ENCODE results near the gene ERP29.
"Not testable (repeated sequence)": the region's sequence is repeated elsewhere in the genome, so short reads cannot be mapped to it uniquely, and the experiment has no call there.

Gene ERP29

DNA sequence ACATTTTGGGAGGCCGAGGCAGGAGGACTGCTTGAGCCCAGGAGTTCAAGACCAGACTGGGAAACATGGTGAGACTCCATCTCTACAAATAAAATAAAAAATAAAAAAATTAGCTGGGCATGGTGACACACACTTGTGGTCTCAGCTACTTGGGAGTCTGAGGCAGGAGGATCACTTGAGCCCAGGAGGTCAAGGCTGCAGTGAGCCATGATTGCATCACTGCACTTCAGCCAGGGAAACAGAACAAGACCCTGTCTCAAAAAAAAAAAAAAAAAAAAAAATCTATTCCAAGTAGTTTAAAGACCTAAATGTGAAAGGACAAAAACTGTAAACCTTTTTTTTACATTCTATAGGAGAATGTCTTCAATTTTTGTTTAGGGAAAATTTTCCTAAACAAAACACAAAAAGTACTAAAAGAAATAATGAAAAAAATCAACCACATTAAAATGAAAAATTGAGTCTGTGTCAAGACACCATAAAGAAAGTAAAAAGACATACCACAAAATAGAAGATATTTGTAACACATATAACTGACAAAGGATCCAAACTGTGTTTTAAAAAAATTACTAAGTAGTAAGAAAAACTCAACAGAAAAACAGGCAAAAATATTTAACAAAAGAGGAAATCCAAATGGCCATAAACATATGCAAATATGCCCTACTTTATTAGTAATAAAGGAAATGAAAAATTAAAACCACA, 17.3 kb upstream of the ERP29 start:
- no peak for ATAC-seq (ENCODE audit: low read depth)
- Histone ChIP-seq H3K36me3 (ENCODE audit: low read depth) (no peaks in the 10 kb centered on the region), H3K27me3 (ENCODE audit: insufficient read depth, poor library complexity, severe bottlenecking) (no peaks in the 10 kb centered on the region), H3K4me1 (ENCODE audit: insufficient read depth, poor library complexity, severe bottlenecking) (no peaks in the 10 kb centered on the region), H3K4me3 (ENCODE audit: severe bottlenecking) (no peak overlapping the region), H3K27ac (ENCODE audit: poor library complexity, severe bottlenecking) (no peak overlapping the region), H3K9me3 (ENCODE audit: severe bottlenecking) (no peaks in the 10 kb centered on the region)
- DNase-seq (ENCODE audit: low spot score) = no peak
- TF ChIP-seq, protein P1, sequence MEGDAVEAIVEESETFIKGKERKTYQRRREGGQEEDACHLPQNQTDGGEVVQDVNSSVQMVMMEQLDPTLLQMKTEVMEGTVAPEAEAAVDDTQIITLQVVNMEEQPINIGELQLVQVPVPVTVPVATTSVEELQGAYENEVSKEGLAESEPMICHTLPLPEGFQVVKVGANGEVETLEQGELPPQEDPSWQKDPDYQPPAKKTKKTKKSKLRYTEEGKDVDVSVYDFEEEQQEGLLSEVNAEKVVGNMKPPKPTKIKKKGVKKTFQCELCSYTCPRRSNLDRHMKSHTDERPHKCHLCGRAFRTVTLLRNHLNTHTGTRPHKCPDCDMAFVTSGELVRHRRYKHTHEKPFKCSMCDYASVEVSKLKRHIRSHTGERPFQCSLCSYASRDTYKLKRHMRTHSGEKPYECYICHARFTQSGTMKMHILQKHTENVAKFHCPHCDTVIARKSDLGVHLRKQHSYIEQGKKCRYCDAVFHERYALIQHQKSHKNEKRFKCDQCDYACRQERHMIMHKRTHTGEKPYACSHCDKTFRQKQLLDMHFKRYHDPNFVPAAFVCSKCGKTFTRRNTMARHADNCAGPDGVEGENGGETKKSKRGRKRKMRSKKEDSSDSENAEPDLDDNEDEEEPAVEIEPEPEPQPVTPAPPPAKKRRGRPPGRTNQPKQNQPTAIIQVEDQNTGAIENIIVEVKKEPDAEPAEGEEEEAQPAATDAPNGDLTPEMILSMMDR (IDR thresholded peaks at IDR 0.05; ENCODE audit: poor library complexity, severe bottlenecking) = no peak

DNA sequence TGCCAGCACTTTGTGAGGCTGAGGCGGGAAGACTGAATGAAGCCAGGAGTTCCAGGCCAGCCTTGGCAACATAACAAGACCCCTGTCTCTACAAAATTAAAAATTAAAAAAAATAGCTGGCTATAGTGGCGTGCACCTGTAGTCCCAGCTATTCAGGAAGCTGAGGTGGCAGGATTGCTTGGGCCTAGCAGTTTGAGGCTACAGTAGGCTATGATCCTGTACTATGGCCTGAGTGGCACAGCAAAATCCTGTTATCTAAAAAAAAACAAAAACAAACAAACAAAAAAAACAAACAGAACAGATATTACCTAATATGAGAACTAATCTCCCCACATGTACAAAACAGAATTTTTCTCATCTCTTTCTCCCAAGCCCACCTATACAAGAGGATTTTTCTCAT, 15.9 kb upstream of the ERP29 start:
- ATAC-seq (ENCODE audit: low read depth) (no peak), DNase-seq (ENCODE audit: low spot score) (no peak)
- Histone ChIP-seq H3K9me3 (ENCODE audit: severe bottlenecking) (no peaks in the 10 kb centered on the region), H3K27ac (ENCODE audit: poor library complexity, severe bottlenecking) (no peak overlapping the region), H3K27me3 (ENCODE audit: insufficient read depth, poor library complexity, severe bottlenecking) (no peaks in the 10 kb centered on the region), H3K4me1 (ENCODE audit: insufficient read depth, poor library complexity, severe bottlenecking) (no peaks in the 10 kb centered on the region), H3K36me3 (ENCODE audit: low read depth) (no peaks in the 10 kb centered on the region), H3K4me3 (ENCODE audit: severe bottlenecking) (no peak overlapping the region)
- TF ChIP-seq, protein P1 (IDR thresholded peaks at IDR 0.05; ENCODE audit: poor library complexity, severe bottlenecking) = no peak

DNA sequence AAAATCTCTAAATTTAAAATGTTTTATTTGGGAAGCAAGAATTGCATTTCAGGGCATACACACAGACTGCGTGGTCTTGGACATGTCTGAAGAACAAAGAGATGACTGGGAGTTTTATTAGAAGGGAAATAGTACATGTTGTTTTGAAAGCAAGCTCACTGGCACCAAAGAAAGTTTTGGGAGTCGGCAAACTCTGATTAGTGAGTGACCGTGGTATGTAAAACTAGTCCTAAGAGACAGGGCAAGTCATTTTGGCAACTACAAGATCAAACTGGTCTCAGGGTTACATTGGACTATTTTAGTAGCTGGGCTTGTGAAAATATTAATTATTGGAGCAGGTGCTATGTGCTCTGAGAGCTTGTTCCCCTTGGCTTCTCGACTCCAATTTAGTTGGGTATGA, 15.2 kb upstream of the ERP29 start:
- Histone ChIP-seq H3K4me1 (ENCODE audit: insufficient read depth, poor library complexity, severe bottlenecking) (no peaks in the 10 kb centered on the region), H3K4me3 (ENCODE audit: severe bottlenecking) (no peak overlapping the region), H3K36me3 (ENCODE audit: low read depth) (no peaks in the 10 kb centered on the region), H3K27ac (ENCODE audit: poor library complexity, severe bottlenecking) (no peak overlapping the region), H3K9me3 (ENCODE audit: severe bottlenecking) (no peaks in the 10 kb centered on the region), H3K27me3 (ENCODE audit: insufficient read depth, poor library complexity, severe bottlenecking) (no peaks in the 10 kb centered on the region)
- DNase-seq (ENCODE audit: low spot score) (no peak), ATAC-seq (ENCODE audit: low read depth) (no peak)
- TF ChIP-seq, protein P1 (IDR thresholded peaks at IDR 0.05; ENCODE audit: poor library complexity, severe bottlenecking) = no peak

DNA sequence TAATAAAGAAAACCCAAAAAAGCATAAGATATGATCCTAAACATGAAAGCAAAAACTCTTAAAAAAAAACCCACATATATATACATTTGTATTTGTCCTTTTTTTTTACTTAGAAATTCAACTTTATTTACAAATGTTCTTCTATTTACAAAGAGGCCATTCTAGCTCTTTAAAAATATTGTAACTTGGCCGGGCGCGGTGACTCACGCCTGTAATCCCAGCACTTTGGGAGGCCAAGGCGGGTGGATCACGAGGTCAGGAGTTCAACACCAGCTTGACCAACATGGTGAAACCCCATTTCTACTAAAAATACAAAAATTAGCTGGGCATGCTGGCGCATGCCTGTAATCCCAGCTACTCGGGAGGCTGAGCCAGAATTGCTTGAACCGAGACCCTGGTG, 14.1 kb upstream of the ERP29 start:
- not testable (repeated sequence) for H3K9me3 ChIP-seq (ENCODE audit: severe bottlenecking); H3K27ac ChIP-seq (ENCODE audit: poor library complexity, severe bottlenecking); H3K4me1 ChIP-seq (ENCODE audit: insufficient read depth, poor library complexity, severe bottlenecking); H3K36me3 ChIP-seq (ENCODE audit: low read depth); DNase-seq (ENCODE audit: low spot score); ATAC-seq (ENCODE audit: low read depth); H3K27me3 ChIP-seq (ENCODE audit: insufficient read depth, poor library complexity, severe bottlenecking); H3K4me3 ChIP-seq (ENCODE audit: severe bottlenecking)

DNA sequence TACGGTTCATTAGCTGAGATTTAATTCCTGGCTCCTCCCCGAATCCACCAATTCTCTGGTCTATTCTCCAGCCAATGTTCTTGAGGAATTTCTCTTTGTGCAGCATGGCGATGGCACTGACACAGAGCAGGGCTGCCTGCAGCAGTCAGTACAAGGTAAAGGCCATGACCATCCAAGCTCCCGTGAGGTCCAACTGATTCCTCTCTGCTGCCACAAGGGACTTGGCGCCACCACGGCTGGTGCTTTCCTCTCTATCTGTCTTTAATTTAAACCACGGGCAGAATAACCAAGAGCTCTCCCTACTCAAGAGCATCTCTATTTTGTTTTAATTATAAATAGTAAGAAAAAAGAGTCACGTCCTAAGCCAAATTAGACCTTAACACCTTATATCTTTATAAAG, 12.4 kb upstream of the ERP29 start:
- no peak overlapping the region for H3K4me3 ChIP-seq (ENCODE audit: severe bottlenecking)
- H3K9me3 ChIP-seq (ENCODE audit: severe bottlenecking) = no peaks in the 10 kb centered on the region
- no peak overlapping the region for H3K27ac ChIP-seq (ENCODE audit: poor library complexity, severe bottlenecking)
- H3K36me3 ChIP-seq (ENCODE audit: low read depth) = 0 out of 2 replicates have a peak, but pooled peaks cover 3% of the 10 kb centered on the region
- DNase-seq (ENCODE audit: low spot score) (no peak), ATAC-seq (ENCODE audit: low read depth) (no peak)
- TF ChIP-seq, protein P1 (IDR thresholded peaks at IDR 0.05; ENCODE audit: poor library complexity, severe bottlenecking) = no peak
- no peaks in the 10 kb centered on the region for H3K27me3 ChIP-seq (ENCODE audit: insufficient read depth, poor library complexity, severe bottlenecking)
- peaks cover under 1% of the 10 kb centered on the region for H3K4me1 ChIP-seq (ENCODE audit: insufficient read depth, poor library complexity, severe bottlenecking)
